Suprapubic skin (tissue), 4 donors: ENCODE results near the gene CADM1. TPM values are rescaled to one million over a fixed set of nuclear protein-coding genes. Genes with fewer than 3 reads are reported as not detected.

Experiments
- DNase-seq, 2 donors: peaks; one replicate each; pipeline ENCODE4 v3.0.0-alpha.2; 2019; ENCODE audit warnings: low spot score in 2 of 2
- H3K27ac ChIP-seq: fragments of 200-600 bp; sonication (generic); one replicate; pipeline ENCODE4 v1.5.1; 2019
- H3K27me3 ChIP-seq: fragments of 200-600 bp; sonication (generic); one replicate; pipeline ENCODE4 v1.5.1; 2019
- H3K36me3 ChIP-seq: fragments of 200-600 bp; sonication (generic); one replicate; pipeline ENCODE4 v1.5.1; 2019
- H3K4me1 ChIP-seq: fragments of 200-600 bp; sonication (generic); one replicate; pipeline ENCODE4 v1.5.1; 2019
- H3K4me3 ChIP-seq: fragments of 200-600 bp; sonication (generic); one replicate; pipeline ENCODE4 v1.5.1; 2019; ENCODE audit warnings: mild to moderate bottlenecking
- H3K9me3 ChIP-seq: fragments of 200-600 bp; sonication (generic); one replicate; pipeline ENCODE4 v1.5.1; 2019
- EP300 ChIP-seq: sonication (generic); formaldehyde crosslinking; IDR thresholded peaks from one replicate; pipeline ENCODE4 v1.6.1; 2017; ENCODE audit warnings: antibody characterized with exemption
- POLR2A ChIP-seq, 2 donors: fragments of 450-650 bp; IDR thresholded peaks; one replicate each; pipeline ENCODE4 v1.6.1; 2017; ENCODE audit warnings: antibody characterized with exemption in 2 of 2, mild to moderate bottlenecking in 2 of 2, moderate library complexity in 2 of 2
- POLR2AphosphoS5 ChIP-seq, 3 donors: sonication (generic); formaldehyde crosslinking; IDR thresholded peaks; one replicate each; pipeline ENCODE4 v1.6.1; 2017; ENCODE audit warnings: antibody characterized with exemption in 3 of 3
- WGBS: methylation state at CpG from one replicate; pipeline ENCODE4 v1.1.5; 2018; 5-methylcytosine and 5-hydroxymethylcytosine counted together
- total RNA-seq, 4 donors: library from RNA; depleted of rRNA; stranded (reverse); fragments of >200 nt; gene quantifications; one replicate each; pipeline ENCODE4 v1.1.0, GENCODE V29; 2016
- TF ChIP-seq, protein P1 (sequence below), 2 donors: fragments of 200-600 bp in 1 of 2; fragments of 450-650 bp in 1 of 2; sonication (generic) in 1 of 2; IDR thresholded peaks; one replicate each; pipeline ENCODE4 v1.5.1; 2016 to 2019; ENCODE audit warnings: antibody characterized with exemption in 2 of 2, mild to moderate bottlenecking in 1 of 2, moderate library complexity in 1 of 2

Gene CADM1
- total RNA-seq, 4 donors from 2014 or later = 13.3 to 26.2 (median 15.3) TPM

DNA sequence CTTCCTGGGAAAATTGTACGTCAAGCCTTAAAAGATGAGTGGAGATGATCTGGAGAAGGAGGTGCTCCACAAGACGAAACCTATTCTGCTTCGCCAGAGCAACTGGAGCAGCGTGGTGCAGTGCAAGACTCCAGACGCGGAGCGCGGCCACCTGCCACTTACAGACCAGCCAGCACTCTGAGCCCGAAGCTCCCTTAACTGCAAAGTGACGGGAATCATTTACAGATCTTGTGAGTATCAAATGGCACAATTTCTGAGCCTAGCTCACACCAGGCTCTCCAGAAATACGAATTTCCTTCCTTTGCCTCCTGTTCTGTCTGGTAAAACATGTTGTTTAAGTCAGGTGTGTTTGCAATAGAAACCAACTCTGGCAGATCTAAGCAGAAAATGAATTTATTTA lies 369.3 kb downstream of the CADM1 start:
- TF ChIP-seq, protein P1, sequence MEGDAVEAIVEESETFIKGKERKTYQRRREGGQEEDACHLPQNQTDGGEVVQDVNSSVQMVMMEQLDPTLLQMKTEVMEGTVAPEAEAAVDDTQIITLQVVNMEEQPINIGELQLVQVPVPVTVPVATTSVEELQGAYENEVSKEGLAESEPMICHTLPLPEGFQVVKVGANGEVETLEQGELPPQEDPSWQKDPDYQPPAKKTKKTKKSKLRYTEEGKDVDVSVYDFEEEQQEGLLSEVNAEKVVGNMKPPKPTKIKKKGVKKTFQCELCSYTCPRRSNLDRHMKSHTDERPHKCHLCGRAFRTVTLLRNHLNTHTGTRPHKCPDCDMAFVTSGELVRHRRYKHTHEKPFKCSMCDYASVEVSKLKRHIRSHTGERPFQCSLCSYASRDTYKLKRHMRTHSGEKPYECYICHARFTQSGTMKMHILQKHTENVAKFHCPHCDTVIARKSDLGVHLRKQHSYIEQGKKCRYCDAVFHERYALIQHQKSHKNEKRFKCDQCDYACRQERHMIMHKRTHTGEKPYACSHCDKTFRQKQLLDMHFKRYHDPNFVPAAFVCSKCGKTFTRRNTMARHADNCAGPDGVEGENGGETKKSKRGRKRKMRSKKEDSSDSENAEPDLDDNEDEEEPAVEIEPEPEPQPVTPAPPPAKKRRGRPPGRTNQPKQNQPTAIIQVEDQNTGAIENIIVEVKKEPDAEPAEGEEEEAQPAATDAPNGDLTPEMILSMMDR (IDR thresholded peaks at IDR 0.05) = no peak
- no peak for TF ChIP-seq POLR2A (IDR thresholded peaks at IDR 0.05)
- 84% methylated on average over 11 of the region's 11 CpGs for WGBS

DNA sequence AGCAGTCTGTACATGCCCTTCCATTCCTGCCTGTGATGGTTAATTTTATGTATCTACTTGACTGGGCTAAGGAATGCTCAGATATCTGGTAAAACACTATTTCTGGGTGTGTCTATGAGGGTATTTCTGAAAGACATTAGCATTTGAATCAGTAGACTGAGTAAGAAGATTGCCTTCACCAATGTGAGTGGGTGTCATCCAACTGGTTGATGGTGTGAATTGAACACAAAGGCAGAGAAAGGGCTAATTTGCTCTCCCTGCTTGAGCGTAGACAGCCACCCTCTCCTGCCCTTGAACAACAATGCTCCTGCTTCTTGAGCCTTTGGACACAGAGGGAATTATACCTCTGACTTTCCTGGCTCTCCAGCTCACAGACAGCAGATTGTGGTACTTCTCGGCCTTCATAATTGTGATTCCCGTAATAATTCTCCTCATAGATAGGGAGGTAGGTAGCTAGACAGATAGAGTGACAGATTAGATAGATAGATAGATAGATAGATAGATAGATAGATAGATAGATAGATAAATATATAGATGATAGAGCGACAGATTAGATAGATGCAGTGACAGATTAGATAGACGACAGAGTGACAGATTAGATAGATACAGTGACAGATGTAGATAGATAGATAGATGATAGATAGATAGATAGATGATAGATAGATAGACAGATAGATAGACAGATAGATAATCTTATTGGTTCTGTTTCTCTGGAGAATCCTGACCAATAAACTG lies 370.6 kb downstream of the CADM1 start:
- WGBS = 93% methylated on average over 5 of the region's 5 CpGs
- Histone ChIP-seq H3K27ac (no peak overlapping the region), H3K36me3 (no peaks in the 10 kb centered on the region), H3K9me3 (no peaks in the 10 kb centered on the region), H3K27me3 (no peaks in the 10 kb centered on the region), H3K4me1 (no peaks in the 10 kb centered on the region), H3K4me3 (no peak overlapping the region)
- no peak for TF ChIP-seq POLR2A (IDR thresholded peaks at IDR 0.05)
- TF ChIP-seq, protein P1 (IDR thresholded peaks at IDR 0.05) = no peak
- no peak for TF ChIP-seq EP300
- no peak for TF ChIP-seq POLR2AphosphoS5 (IDR thresholded peaks at IDR 0.05)
- DNase-seq = no peak

More for the DNA sequence above, 369.3 kb downstream of the CADM1 start:
- Histone ChIP-seq H3K4me1 (no peaks in the 10 kb centered on the region), H3K36me3 (no peaks in the 10 kb centered on the region), H3K9me3 (no peaks in the 10 kb centered on the region), H3K4me3 (no peak overlapping the region), H3K27me3 (peaks cover 6% of the 10 kb centered on the region), H3K27ac (no peak overlapping the region)
- DNase-seq = no peak

DNA sequence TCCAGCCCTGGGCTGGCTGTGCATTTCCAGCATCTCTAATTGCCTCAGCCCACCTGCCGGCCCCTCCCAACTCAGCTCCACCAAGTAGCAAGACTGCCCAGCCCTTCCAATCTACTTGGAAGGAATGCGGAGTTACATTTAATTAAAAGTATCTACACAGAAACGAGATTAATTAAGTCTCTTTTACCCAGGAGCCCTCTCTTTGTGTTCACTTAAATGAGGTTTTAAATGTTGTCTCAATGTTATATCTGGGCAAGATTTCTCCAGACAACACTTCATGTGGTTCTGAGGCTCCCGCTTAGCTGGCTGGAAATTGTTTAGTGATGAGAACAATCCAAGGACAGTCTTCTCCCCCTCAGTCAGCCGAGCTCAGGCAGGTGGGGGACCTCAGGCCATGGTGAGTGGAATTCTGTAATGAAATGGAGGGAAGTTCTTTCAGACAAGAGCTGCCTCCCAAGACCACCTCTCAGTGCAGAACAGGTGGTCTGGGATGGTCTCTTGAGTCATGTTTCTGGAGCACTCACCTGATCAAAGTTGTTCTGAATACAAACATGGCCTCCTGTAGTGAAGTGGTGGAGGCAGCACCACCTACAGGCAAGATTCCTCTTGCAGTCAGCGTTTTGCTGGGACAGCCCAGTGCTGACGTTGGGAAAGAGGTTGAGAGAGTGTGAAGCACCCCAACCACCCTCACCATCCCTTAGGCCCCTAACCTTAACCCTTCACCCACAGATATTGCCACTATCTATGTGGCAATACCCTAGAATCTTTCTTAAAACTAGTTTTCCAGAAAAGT lies 371.6 kb downstream of the CADM1 start:
- Histone ChIP-seq H3K36me3 (no peaks in the 10 kb centered on the region), H3K4me3 (no peak overlapping the region), H3K4me1 (no peaks in the 10 kb centered on the region), H3K27me3 (no peaks in the 10 kb centered on the region), H3K27ac (no peak overlapping the region), H3K9me3 (no peaks in the 10 kb centered on the region)
- no peak for DNase-seq
- WGBS = 58% methylated on average over 7 of the region's 7 CpGs
- TF ChIP-seq POLR2AphosphoS5 (IDR thresholded peaks at IDR 0.05) = no peak
- TF ChIP-seq, protein P1 (IDR thresholded peaks at IDR 0.05) = no peak
- TF ChIP-seq POLR2A (IDR thresholded peaks at IDR 0.05) = no peak
- TF ChIP-seq EP300 = no peak

DNA sequence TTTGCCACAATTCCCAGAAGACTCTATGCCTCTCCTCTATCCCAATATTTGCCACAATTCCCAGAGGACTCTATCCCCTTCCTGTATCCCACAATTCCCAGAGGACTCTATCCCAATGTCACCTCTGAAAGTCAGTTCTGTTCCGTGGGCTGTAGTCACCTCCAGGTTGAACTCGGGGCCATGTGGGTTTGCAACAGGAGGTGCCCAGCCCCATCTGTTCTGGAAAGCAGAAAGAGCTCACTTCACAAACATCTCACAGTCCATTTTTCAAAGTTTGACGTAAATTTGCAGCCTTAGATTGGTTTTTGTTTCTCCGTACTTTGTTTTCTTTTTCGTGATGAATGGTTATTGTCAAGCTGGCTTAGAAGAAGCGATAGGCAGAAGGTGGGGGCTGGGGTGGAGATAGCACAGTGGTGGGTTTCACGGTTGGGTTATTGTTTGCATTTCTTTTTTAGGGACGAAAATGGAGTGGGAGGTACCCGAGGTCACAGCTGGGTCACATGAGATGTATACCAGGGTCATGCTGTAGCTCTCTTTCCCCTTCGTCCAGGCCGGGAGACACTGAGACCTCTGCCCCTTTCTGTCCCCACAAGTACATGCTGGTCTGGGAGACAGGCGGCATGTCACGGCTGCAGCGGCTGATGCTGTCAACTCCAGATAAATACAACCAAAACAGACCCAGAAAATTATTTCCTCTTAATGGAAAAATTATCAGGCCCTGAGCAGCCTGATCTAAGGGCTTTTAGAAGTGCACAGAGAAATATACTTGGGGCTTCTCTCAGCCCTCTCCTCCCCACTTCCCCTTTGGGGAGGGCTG lies 374.5 kb downstream of the CADM1 start:
- Histone ChIP-seq H3K4me1 (no peaks in the 10 kb centered on the region), H3K9me3 (no peaks in the 10 kb centered on the region), H3K4me3 (no peak overlapping the region), H3K36me3 (no peaks in the 10 kb centered on the region), H3K27ac (no peak overlapping the region), H3K27me3 (no peaks in the 10 kb centered on the region)
- WGBS = 64% methylated on average over 14 of the region's 14 CpGs
- no peak for DNase-seq
- TF ChIP-seq EP300 = no peak
- TF ChIP-seq POLR2A (IDR thresholded peaks at IDR 0.05) = no peak
- TF ChIP-seq POLR2AphosphoS5 (IDR thresholded peaks at IDR 0.05) = no peak

DNA sequence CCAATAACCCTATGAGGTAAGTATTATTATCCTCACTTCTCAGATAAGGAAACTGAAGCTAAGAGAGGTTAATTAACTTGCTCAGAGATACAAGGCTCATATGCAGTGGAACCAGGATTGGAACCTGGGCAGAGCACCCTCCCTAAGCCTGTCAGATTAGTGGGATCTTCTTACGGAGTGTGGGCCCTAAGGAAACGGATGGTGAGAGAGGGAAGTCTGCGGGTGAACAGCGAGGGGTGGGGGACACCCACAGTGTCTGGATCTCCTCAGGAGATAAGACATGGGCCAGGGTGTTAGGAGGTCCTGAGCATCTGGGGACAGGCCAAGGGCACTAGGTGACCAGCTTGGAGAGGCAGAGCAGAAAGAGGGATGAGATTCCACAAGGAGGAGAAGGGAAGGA lies 376.0 kb downstream of the CADM1 start:
- DNase-seq = no peak
- Histone ChIP-seq H3K27ac (no peak overlapping the region), H3K27me3 (no peaks in the 10 kb centered on the region), H3K9me3 (no peaks in the 10 kb centered on the region), H3K4me1 (no peaks in the 10 kb centered on the region), H3K36me3 (no peaks in the 10 kb centered on the region), H3K4me3 (no peak overlapping the region)
- TF ChIP-seq POLR2AphosphoS5 (IDR thresholded peaks at IDR 0.05) = no peak
- no peak for TF ChIP-seq EP300
- no peak for TF ChIP-seq POLR2A (IDR thresholded peaks at IDR 0.05)
- TF ChIP-seq, protein P1 (IDR thresholded peaks at IDR 0.05) = no peak
- 80% methylated on average over 4 of the region's 4 CpGs for WGBS
